ENCODE data around the gene SEMA5A.

- no peak for TF ChIP-seq CTCF (IDR thresholded peaks at IDR 0.05)
- no peak for TF ChIP-seq POLR2A (IDR thresholded peaks at IDR 0.05)
Observed at GRCh38 chr5:9233712-9234111, 312.2 kb downstream of the SEMA5A start.
